WI38 (cell line): ENCODE data around the gene MAP4K5.

ENCODE experiments used
- H3K4me3 ChIP-seq: 2 replicates; pipeline ENCODE4 v1.5.1; 2011; ENCODE audit warnings: low read depth, mild to moderate bottlenecking, control low read depth, low read length
- TF ChIP-seq, protein P1 (sequence below): IDR thresholded peaks from 2 replicates; pipeline ENCODE4 v1.5.1; 2012; ENCODE audit warnings: low read depth, mild to moderate bottlenecking, control low read depth, low read length

The MAP4K5 gene

DNA sequence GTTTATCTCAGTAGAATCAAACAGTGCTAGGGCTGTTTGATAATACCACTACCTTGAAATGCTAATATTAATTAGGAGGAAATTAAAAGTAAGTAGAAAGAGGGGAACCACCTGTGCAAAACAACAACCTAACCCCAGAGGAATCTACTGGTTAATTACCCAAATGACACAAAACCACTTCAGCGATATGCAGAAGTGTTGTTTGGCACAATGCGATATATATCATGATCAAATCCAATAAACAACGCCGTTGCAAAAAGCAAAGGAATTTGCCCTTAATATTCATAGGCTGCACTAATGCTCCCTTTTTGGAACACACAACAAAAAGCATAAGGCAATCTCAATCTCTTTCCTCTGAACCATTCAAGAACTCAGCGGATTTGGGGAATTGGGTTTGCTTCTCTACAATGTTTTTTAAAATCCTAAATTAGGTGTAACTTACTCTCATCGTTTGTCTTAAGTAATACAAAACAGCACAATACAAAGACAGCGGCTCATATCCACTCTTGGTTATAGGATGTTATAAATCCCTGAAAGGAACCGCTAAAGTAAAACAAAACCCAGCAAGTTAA lies 1.5 kb downstream of the MAP4K5 start:
- TF ChIP-seq, protein P1, sequence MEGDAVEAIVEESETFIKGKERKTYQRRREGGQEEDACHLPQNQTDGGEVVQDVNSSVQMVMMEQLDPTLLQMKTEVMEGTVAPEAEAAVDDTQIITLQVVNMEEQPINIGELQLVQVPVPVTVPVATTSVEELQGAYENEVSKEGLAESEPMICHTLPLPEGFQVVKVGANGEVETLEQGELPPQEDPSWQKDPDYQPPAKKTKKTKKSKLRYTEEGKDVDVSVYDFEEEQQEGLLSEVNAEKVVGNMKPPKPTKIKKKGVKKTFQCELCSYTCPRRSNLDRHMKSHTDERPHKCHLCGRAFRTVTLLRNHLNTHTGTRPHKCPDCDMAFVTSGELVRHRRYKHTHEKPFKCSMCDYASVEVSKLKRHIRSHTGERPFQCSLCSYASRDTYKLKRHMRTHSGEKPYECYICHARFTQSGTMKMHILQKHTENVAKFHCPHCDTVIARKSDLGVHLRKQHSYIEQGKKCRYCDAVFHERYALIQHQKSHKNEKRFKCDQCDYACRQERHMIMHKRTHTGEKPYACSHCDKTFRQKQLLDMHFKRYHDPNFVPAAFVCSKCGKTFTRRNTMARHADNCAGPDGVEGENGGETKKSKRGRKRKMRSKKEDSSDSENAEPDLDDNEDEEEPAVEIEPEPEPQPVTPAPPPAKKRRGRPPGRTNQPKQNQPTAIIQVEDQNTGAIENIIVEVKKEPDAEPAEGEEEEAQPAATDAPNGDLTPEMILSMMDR, result no peak
- H3K4me3 ChIP-seq, result peak overlapping the region; percentile 96

DNA sequence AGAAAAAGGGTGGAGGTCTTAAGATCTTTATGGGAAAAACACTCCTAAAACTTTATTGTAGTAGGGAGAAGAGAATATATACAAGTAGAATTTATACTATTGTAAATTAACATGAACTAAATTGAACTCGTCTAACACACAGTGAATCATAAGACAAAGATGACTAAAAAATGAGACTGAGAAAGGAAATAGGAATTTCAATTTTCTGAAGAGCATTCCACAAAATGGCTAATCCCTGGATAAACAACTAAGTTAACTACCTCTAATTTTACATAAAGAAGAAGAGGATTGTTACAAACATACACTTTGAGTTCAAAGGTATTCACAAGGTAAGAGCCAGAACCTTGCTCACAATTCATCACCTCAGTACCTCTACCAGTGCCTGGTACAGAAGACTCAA lies 2.0 kb downstream of the MAP4K5 start:
- H3K4me3 ChIP-seq, result peak overlapping the region; percentile 96
- TF ChIP-seq, protein P1, result no peak

DNA sequence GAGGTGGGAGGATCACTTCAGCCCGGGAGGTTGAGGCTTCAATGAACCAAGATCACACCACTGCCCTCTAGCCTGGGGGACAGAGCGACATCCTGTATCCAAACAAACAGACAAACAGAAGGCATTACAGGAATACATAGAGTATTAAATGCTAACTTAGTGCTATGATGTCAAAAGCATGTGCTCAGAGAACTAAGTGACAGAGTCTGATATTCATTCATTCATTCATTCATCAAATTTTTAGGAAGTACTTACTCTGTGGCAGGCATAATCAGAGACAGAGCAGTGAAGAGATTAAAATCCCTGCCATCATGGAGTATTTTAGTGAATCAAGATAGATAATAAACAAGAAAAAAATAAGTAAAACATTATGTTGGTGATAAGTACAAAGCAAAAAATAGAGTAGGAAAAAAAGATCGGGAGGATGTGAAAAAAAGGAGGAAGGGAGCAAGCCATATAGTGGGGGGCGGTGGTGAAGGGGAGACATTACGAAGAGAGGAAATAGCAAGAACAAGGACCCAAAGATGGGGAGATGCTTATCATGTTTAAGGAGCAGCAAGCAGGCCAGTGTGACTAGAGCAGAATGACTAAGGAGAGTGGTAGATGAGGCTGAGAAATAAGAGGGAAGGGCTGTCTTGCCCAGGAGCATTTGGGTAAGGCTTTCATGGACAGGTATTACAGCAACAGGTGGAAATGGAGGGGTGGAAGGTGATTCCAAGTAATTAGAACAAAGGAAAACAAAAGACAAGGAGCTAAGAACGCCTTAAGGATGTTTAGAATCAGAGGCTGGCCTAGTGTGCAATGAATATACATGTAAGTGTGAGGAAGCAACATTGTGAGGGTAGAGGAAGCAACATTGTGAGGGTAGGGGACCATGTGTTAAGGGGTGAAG lies 2.8 kb downstream of the MAP4K5 start:
- TF ChIP-seq, protein P1, result no peak
- peak overlapping the region; percentile 96 for H3K4me3 ChIP-seq

DNA sequence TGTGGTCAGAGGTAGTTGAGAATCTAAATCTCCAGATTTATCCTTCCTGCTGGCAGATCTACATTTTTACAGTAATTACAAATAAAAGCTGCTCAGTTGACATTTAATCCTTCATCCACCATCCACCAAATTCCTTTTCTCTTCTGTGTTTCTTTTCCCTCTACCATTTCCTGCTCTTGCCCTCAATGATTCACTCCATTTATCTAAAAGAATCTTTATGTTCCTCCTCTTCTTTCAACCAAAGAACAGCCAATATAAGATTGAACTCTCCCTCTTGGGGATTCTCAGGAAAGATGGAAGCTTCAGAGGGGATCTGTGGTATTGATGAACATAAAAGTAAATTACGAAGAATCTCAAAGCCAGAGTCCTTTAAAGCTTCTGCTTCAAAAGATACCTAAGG lies 4.4 kb downstream of the MAP4K5 start:
- TF ChIP-seq, protein P1, result no peak
- no peak overlapping the region for H3K4me3 ChIP-seq

DNA sequence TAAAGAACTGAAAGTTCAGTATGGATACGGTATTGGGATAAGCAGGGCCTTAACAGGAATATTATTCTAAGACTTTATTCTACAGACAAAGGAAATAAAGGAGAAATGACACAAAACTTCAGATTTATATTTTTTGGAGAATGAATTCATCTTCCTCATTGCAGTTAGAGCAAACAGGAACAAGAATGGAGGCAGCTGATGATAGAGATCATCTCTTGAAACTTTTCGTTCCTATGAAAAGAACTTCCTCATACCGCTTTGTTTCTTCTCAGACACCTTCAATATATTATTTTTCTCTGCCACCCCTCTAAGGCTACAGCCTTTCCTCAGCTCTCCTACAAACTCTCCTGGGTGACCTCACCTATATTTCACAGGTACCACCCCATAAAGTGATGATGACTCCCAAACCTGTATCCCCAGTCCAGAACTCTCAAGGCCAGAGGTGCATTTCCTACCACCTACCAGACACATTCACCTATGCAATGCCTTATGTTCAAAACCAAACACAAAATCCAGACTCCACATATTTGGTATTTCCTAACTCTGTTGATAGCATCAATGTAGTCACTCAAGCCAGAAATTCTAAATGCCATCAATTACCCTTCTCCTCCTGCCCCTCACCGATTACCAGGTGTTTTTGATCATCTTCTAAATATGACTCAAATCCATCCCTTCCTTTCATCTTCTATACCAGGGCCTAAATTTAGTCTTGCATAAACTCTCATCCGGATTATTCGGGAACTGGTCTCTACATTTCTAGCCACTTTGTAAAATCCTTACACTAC lies 7.4 kb downstream of the MAP4K5 start:
- no peak overlapping the region for H3K4me3 ChIP-seq
- TF ChIP-seq, protein P1, result no peak

DNA sequence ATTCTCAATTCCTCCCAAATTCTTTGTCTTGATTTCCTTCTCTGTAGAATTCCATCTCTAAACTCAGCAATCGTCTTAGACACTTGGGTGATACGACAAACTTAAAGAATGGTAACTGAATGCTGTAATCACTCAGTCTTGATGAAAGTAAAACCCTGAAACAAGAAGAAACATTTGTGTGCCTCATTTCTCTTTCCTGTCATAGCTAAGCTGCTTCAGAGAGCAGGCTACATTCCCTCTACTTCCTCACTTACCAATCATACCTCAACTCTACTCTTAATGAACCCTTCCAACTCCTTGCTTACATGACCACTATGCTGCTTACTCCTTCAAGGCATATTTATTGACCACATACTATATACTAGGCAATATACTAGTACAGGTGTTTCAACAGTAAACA lies 8.3 kb downstream of the MAP4K5 start:
- no peak overlapping the region for H3K4me3 ChIP-seq
- TF ChIP-seq, protein P1, result no peak
